Measurements from ENCODE around the gene PHLDA2.
"Not testable (repeated sequence)": the region's sequence is repeated elsewhere in the genome, so short reads cannot be mapped to it uniquely, and the experiment has no call there.

PHLDA2 gene

GRCh38 chr11:2915473-2915872 lies 13.7 kb downstream of the PHLDA2 start:
- no peak for DNase-seq (ENCODE audit: low read depth in 2 of 2, low spot score in 1 of 2)

- DNase-seq (ENCODE audit: low read depth in 2 of 2, low spot score in 1 of 2), result no peak
These were observed 14.6 kb downstream of the PHLDA2 start for GRCh38 chr11:2914455-2915195.

GRCh38 chr11:2913776-2914175 lies 15.4 kb downstream of the PHLDA2 start:
- DNase-seq (ENCODE audit: low read depth in 2 of 2, low spot score in 1 of 2), result no peak

- DNase-seq (ENCODE audit: low read depth in 2 of 2, low spot score in 1 of 2), result no peak
These were observed 16.2 kb downstream of the PHLDA2 start for GRCh38 chr11:2913019-2913431.

GRCh38 chr11:2912498-2912897 lies 16.7 kb downstream of the PHLDA2 start:
- DNase-seq (ENCODE audit: low read depth in 2 of 2, low spot score in 1 of 2), result no peak

- no peak for DNase-seq (ENCODE audit: low read depth in 2 of 2, low spot score in 1 of 2)
These were observed 17.3 kb downstream of the PHLDA2 start for GRCh38 chr11:2911785-2912391.

- no peak for DNase-seq (ENCODE audit: low read depth in 2 of 2, low spot score in 1 of 2)
These were observed 18.0 kb downstream of the PHLDA2 start for GRCh38 chr11:2911088-2911784.

GRCh38 chr11:2910401-2910955 lies 18.7 kb downstream of the PHLDA2 start:
- no peak for DNase-seq (ENCODE audit: low read depth in 2 of 2, low spot score in 1 of 2)

GRCh38 chr11:2909133-2909902 lies 19.9 kb downstream of the PHLDA2 start:
- no peak for DNase-seq (ENCODE audit: low read depth in 2 of 2, low spot score in 1 of 2)

GRCh38 chr11:2908130-2908529 lies 21.1 kb downstream of the PHLDA2 start:
- DNase-seq (ENCODE audit: low read depth in 2 of 2, low spot score in 1 of 2), result no peak

- DNase-seq (ENCODE audit: low read depth in 2 of 2, low spot score in 1 of 2), result not testable (repeated sequence)
These were observed 23.9 kb downstream of the PHLDA2 start for GRCh38 chr11:2905299-2905698.

- DNase-seq (ENCODE audit: low read depth in 2 of 2, low spot score in 1 of 2), result no peak
These were observed 24.8 kb downstream of the PHLDA2 start for GRCh38 chr11:2904153-2905052.

- DNase-seq (ENCODE audit: low read depth in 2 of 2, low spot score in 1 of 2), result no peak
These were observed 25.6 kb downstream of the PHLDA2 start for GRCh38 chr11:2903672-2904011.

GRCh38 chr11:2902784-2903671 lies 26.2 kb downstream of the PHLDA2 start:
- DNase-seq (ENCODE audit: low read depth in 2 of 2, low spot score in 1 of 2), result no peak

GRCh38 chr11:2901854-2902783 lies 27.1 kb downstream of the PHLDA2 start:
- peak; percentile 63 to 81 for DNase-seq (ENCODE audit: low read depth in 2 of 2, low spot score in 1 of 2)

GRCh38 chr11:2901196-2901796 lies 27.9 kb downstream of the PHLDA2 start:
- DNase-seq (ENCODE audit: low read depth in 2 of 2, low spot score in 1 of 2), result no peak

- no peak for DNase-seq (ENCODE audit: low read depth in 2 of 2, low spot score in 1 of 2)
These were observed 30.0 kb downstream of the PHLDA2 start for GRCh38 chr11:2899080-2899783.
